GM21381 (cell line): ENCODE measurements around the gene BEND5.
A peak's percentile ranks its signal among the peaks of the same experiment; 100 is the strongest.

Experiments used
- ATAC-seq: cut with Tn5 transposase; IDR thresholded peaks from one replicate; pipeline ENCODE4 v1.9.1; 2021; ENCODE audit warnings: mild to moderate bottlenecking, moderate library complexity; ENCODE audit not compliant: unreplicated experiment

Gene BEND5

DNA sequence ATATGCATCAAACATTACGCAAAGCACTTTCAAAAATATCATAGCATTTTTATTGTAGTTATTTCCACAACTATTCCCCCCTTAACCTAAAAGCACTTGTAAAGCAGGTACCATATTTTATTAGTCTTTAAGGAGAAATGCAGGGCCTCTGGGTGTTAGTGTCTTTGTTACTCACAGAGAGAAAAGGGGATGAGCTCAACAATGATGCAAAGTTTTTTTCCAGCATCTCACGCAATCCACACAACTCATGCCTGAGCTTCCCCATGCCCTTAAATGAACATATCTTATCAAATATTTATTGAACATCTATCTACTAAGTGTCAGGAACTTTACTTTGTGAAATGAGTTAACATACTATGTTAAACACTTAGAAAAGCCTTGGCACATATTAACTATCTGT is 50.6 kb downstream of the BEND5 start:
- ATAC-seq = no peak

DNA sequence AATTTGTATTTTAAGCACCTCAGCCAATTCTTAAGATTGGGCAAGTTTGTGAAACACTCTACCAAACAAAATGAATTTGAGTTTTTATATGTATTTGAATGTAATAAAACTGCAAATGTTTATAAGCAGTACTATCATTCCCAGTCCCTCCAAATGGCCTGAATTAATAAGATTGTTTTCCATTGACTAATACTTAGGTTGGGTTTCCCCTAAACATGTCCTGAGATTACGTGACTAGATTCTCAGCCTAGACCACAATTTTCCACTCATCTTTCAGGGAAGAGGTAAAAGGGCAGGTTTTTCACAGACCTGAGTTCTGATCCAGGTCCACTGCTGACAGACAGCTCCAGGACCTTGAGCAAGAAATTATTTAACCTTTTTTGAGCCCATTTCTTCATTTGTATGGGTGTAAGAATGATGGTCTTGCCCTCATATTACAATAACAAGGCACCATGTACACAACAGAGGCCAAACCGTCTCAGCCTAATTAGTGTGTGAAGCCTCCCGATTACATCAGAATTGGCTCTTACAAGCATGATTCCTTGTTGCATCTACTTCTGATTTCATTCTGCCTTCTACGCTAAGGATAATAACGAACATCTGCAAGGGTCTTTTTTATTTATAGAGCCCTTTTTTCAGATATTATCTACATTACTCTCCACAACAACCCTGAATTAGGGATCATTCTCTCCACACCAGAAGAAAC is 51.2 kb downstream of the BEND5 start:
- no peak for ATAC-seq

GRCh38 chr1:48720929-48721328 is 55.8 kb downstream of the BEND5 start:
- ATAC-seq = no peak

- ATAC-seq = no peak
Measured at GRCh38 chr1:48718705-48719104, 58.0 kb downstream of the BEND5 start.

DNA sequence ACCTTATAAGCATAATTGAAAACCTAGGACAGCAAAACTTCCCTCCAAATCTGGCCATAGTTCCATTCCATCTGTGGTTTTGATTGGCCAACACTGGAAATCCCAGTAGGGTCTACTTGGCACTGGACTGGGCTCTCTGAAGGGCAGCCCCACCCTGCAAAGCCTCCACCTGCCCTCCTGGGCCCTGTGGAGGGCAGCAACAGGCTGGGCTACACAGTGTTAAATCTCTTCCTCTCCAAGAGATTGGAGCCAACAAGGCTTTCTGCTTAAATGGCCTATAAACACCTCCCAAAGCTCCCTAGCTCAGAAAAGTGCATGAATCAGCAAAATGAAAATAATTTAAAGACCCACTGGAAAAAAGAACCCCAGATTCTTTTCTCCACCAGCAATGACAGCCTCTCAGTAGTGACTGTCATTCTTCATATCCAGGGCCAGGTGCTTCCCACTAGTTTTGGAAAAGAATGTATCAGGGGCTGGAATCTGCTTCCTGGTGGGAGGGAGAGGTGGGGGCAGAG is 58.5 kb downstream of the BEND5 start:
- ATAC-seq = no peak

DNA sequence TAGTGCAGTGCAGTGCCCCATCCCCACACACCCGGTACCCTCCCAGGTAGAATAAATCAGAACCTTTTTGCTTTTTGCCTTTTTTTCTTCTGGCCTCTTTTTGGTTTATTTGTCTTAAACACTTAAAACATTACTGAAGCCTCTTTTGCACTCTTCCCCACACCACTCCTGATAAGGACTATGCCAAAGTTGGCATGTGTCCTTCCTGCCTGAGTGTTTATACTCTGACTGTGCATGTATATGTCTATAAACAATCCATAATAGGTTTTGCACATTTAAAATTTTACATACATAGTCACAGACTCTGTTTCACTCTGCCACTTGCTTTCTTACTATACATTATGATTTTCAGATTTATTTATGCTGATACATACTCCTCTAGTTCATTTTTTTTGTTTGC is 59.6 kb downstream of the BEND5 start:
- ATAC-seq = no peak

DNA sequence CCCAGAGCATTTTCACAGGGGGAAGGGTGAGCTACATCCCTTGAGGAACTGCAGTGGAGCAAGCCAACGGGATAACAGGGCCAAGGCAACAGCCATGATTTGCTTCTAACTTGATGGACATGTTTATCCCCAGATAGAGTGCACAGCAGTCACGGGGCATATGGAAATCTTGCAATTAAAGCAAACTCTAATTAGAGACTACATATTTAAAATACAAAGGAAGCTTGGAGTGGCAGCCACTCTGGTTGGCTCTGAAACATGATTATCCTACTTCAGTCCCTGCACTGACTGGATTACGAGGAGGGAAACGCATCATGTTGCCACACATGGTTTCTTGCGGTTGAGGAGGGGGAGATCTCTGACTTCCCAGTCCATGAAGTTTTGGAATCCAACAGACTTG is 60.8 kb downstream of the BEND5 start:
- ATAC-seq = no peak

DNA sequence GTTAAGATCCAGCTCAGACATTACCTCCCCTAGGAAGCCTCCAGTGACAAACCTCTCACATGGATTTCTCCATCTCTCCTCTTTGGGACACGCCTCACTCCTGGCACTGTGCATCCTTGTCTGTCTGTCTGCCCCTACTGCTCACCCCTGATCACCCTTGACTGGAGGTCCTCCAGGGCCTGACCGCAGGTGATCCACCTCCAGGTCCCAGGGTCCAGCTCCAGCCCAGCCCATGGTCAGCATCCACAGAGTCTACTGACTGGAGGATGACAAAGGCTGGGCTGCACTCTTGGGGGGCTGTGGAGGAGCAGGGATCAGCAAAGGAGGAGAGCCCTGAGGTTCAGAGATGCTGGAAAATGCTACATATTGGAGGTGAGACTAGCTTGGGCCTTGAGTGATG is 65.8 kb downstream of the BEND5 start:
- ATAC-seq = no peak

DNA sequence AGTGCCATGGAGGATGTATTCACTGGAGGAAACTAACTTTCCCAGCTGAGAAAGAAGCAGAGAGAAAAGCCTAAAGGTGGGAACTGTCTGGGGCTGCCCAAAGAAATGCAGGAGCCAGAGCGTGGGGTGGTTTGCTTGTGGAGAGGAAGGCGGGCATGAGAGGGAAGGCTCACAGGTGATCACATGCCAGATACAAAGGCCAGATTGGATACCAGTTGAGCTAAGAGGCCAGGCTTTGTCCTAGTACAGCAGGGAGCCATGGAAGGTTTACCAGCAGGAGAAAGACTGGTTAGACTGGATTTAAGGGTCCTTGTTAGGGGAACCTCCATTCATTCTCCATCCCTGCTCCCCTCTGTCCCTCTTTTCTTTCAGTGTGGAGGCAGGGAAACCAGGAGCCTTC is 66.4 kb downstream of the BEND5 start:
- no peak for ATAC-seq

GRCh38 chr1:48704736-48705135 is 72.0 kb downstream of the BEND5 start:
- no peak for ATAC-seq

DNA sequence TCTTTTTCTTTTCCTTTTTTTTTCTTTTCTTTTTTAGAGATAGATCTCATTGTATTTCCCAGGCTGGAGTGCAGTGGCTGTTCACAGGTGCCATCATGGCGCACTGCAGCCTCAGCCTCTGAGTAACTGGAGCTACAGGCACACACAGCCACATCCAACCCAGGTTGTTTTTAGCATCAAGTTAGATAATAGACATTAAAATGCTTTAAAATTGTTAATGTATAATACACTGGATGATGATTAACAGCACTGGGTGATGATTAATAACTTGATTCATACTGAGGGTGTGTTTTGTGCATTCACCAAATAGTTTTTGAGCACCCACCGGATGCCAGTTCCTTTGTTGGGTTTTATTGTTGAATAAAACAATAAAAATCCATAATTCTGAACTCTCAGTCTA is 75.2 kb downstream of the BEND5 start:
- ATAC-seq = no peak

DNA sequence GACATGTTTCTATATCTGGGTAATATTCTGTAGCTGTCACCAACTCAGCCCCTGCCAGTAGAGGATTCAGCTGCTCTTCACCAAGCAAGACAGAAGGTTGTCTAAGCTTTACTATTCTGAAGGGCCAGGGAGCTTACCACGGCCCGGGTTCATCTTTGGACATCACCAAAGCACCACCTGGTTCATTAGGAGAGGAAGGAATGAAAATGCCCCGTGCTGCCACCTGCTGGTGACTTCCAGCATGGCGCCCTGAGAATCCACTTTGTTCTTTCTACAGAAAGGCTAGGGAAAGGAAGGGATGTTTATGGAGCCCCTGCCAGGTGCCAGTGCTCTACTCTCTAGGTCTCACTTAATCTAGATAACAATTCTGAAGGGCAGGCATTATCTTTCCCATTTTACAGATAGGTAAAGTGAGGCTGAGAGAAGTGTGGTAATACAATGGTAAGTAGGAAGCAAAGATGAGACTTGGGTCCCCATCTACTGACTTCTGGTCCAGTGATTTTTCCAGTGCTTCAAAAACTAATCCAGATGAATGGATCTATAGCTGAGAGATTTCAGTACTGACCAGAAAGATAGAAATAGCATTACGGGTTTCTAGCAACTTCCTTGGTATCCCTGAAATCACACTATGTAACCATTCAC is 79.5 kb downstream of the BEND5 start:
- ATAC-seq = peak; percentile 73

DNA sequence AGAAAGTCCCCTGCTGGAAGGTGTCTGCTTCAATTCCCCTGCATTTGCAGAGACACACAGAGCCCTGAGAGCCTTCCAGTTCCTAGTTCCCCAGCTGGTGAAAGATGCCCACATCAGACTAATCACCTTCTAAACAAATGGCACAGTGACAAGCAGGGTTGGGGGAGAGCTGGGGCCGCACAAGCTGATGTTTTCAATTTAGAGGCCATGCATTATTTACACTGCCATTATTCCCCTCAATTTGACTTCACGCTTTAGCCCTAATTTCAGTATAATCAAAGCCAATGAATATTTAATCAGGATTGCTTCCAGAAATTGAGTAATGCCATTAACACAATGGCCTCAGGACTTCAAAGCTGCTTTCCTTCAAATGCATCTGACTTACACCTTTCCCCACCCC is 81.5 kb downstream of the BEND5 start:
- no peak for ATAC-seq

DNA sequence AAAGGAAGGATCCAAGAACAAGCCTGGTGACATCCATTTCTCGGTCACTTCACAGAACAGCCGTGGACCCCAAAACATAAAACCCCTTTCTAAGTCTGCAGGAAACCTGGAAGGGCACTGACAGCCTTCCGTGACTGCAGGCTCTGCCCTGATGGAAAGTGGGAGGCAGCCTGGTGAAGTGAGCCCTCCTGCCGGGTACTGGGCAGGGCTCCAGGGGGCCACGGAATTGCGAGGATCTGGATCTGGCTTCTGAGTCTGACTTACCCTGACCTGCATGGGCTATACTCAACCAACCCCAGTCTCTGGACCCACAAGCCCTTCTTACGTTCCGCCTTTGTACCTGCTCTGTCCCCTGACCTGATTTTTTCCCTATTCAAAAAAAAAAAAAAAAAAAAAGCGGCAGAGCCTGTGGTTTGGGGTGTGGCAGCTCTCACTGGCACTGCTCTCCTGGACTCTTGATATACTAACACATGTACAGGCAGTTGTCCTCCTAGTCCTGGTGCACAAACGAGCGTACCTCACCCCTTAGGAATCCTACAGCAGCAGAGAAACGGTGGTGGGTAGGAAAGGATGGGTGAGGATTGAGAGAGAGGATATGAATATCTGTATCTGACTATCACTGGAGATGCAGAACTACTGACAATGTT is 82.9 kb downstream of the BEND5 start:
- ATAC-seq = no peak

DNA sequence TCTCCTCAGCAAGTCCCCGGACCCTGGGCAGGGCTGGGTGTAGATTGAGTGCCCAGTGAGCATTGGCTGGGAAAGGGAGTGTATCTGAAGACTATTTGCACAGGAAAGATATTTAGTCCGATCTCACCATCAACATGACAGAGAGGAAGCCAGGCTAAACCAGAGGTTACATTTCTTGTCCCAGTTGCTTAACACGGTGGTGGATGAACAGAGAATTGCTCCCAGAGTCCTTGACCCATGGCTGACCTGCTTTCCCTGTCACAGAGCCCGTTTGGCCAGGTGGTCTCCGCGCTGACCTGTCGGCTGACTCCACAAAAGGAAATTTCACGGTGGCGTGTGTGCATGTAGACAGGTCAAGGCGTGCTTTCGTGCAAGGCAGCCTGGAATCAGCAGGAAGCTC is 83.5 kb downstream of the BEND5 start:
- ATAC-seq = no peak

DNA sequence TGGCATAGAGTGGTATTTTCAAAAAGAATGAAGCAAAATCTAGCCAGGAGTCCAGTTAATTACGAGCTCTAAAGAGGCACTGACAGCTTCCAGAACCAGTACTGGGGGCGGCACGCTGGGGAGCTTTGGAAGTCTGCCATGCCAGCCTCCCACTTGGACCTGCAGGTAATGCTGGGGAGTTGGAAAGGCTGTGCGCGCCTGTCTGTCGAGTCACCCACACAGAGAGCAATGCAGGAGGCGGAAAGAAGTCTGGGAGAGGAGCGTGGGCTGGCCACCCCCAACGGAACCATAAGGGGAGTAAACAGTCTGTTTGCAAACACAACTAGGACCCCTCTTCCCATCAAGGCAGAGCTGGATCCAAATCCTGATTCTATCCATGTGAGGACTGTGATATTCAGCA is 84.5 kb downstream of the BEND5 start:
- ATAC-seq = no peak

- no peak for ATAC-seq
Measured at GRCh38 chr1:48691429-48692001, 85.2 kb downstream of the BEND5 start.

DNA sequence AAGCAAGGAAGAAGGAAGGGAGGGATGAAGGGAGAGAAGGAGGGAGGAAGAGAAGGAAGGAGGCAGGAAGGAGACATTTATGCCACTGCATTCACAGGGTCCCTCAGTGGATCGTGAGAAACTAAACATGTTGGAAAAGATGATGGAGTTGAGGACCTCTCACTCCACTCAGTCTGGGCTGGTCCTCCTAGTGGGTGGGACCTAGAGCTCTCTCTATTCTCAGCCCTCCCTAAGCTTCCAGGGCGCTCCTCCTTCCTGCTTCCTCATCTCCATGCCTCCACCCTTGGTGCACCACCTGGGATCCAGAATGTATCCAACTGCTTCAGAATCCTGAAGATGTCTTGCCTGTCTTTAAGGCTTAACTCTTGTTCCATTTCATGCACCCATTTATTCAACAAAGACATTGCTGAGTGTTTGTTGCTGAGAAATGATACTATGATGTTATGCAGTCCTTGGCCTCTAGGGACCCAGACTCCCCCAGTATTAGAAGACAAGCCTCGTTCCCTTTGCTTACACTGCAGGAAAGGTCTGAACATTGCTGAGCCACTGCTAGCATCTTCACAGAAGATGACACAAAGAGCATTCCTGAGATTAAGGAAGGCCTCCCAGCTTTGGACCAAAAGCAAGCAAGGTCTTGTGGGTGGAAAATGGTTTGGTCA is 88.5 kb downstream of the BEND5 start:
- no peak for ATAC-seq

DNA sequence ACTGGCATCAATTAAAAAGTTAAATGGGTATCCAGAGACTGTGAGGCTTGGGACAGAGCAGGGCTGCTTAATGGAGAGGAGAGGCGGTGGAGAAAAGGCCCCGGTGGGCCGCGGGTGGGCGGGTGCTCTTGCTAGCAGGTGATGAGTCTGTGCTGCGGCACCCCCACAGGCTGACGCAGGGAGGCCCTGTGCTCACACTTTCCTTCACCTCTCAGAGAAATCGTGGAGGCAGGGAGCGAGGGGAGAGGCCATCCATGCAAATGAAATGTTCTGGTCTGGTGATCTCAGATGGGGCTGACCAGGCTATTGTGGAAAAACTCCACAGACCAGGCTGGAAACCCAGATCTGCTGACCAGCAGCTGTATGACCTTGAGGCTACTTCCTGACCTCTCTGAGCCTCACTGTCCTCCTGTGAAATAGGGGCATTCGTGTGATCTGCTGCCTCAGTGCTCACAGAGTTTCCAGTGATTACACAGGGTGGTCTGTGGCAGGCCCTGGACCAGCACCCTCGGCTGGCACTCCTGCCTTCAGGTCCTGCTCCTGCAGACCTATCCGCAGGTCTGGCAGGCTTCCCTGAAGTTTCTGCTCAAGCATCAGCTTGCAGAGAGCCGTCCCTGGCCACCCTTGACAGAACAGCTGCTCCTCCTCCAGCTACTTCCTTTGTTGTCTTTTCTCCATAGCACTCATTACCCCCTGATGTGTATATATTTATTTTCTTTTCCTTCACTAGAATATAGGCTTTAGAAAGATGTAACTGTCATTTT is 89.2 kb downstream of the BEND5 start:
- no peak for ATAC-seq

DNA sequence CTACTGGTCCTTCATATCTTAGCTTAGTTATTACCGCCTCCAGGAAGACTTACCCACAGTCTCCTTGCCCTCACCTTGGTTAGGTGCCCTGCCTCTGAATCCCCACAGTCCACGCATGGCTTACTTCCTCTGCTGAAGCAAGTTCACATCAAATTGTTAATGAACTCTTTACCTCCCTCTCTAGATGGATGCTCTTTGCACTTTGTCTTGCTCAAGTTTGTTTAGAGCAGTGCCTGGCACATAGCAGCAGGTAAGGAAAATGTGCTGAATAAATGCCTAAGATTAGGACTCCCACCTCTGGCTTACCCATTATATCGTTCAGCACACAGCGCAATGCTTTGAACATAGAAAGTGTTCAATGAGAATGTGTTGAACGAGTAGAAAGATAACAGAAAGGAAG is 90.5 kb downstream of the BEND5 start:
- ATAC-seq = no peak

DNA sequence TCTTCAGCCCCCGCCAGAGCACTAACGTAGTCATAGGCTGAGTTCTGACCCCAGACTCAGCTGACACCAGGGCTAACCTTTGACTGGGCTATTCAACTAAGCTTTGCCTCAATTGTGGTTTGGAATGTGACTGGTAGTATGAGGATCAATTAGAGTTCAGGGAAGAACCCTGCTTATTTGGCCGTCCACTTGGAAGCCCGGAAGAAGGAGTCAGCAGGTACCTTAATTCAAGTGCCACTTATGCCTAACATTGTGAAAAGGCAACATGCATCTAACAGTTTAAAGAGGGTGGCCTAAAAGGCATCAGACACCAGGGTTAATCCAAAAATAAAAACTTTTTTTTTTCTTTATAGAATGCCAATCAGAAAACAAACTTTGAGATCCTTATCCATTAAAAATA is 92.3 kb downstream of the BEND5 start:
- ATAC-seq = no peak
